ENCODE results near the gene MCRIP2. TPM values are rescaled to one million over a fixed set of nuclear protein-coding genes. Genes with fewer than 3 reads are reported as not detected.

Gene MCRIP2
- polyA plus RNA-seq, 1 donor from 2014 or later, result 29.1 TPM

DNA sequence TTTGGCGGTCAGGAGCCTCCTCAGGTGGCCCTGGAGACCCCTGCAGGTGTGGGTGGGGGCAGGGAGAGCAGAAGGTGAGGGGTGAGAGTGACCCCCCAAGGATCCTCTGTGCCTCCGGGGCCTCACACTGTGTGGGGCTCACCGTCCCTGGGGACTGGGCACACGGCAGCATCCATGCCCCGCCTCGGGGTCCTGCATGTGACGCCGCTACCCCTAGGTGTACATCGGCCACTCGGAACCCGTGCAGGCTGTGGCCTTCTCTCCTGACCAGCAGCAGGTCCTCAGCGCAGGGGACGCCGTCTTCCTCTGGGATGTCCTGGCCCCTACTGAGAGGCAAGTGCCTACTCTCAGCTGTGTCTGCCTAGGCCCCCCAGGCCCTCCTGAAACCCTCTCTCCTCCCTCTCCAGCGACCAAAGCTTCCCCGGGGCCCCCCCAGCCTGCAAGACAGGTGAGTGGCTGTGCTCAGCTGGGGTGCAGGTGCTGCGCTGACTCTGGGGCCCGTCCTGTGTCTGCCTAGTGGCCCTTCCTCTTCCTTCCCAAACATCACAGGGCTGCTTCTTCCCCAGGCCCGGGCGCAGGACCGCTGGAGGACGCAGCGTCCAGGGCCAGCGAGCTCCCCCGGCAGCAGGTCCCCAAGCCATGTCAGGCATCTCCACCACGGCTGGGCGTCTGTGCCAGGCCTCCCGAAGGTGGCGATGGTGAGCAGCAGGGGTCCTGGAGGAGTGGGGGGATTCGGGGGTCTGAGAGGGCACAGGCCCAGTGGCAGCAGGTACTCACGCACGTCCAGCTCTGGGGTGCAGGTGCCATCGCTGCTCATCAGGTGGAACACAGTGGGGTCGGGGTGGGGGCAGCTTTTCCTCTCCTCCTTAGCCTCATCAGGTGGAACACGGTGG lies 17.3 kb downstream of the MCRIP2 start:
- Histone ChIP-seq H2AFZ (ENCODE audit: low read depth, low read length) (no peak overlapping the region), H3K36me3 (ENCODE audit: insufficient read depth, low read length) (no peaks in the 10 kb centered on the region), H3K4me3 (ENCODE audit: low read length) (no peak overlapping the region)

DNA sequence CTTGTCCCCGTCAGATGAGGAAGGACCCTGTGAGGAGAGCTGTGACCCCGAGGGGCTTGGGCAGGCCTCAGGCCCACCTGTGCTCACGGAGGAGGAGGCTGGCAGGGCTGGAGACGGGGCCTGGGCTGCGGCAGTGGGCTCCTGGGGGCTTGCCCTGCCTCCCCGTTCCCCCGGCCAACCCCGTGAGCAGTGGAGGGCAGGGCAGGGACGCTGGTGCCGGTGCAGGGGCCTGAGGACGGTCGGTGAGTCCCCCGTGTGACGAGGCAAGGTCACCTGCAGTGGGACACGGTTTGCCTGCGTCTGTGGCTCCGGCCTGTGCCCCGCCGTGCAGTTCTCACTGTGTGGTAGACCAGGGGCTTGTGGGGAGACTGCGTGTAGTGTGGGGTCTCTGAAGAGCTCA lies 18.0 kb downstream of the MCRIP2 start:
- Histone ChIP-seq H3K27me3 (ENCODE audit: insufficient read depth, low read depth, low read length) (no peaks in the 10 kb centered on the region), H3K9ac (ENCODE audit: low read length) (no peak overlapping the region), H3K79me2 (replicated peaks; ENCODE audit: insufficient read depth, low read length) (no peaks in the 10 kb centered on the region), H3K27ac (ENCODE audit: low read length) (no peak overlapping the region), H3K9me2 (ENCODE audit: insufficient read depth, low read length) (no peaks in the 10 kb centered on the region), H2AFZ (ENCODE audit: low read depth, low read length) (no peak overlapping the region), H3K9me3 (ENCODE audit: low read length) (no peaks in the 10 kb centered on the region), H3F3A (ENCODE audit: insufficient read depth, low read length, poor library complexity, severe bottlenecking) (no peaks in the 10 kb centered on the region), H4K20me1 (ENCODE audit: insufficient read depth) (no peaks in the 10 kb centered on the region), H3K4me2 (ENCODE audit: low read length) (no peak overlapping the region), H3K36me3 (ENCODE audit: insufficient read depth, low read length) (no peaks in the 10 kb centered on the region), H3K4me3 (ENCODE audit: low read length) (no peak overlapping the region)
- TF ChIP-seq, protein P1, sequence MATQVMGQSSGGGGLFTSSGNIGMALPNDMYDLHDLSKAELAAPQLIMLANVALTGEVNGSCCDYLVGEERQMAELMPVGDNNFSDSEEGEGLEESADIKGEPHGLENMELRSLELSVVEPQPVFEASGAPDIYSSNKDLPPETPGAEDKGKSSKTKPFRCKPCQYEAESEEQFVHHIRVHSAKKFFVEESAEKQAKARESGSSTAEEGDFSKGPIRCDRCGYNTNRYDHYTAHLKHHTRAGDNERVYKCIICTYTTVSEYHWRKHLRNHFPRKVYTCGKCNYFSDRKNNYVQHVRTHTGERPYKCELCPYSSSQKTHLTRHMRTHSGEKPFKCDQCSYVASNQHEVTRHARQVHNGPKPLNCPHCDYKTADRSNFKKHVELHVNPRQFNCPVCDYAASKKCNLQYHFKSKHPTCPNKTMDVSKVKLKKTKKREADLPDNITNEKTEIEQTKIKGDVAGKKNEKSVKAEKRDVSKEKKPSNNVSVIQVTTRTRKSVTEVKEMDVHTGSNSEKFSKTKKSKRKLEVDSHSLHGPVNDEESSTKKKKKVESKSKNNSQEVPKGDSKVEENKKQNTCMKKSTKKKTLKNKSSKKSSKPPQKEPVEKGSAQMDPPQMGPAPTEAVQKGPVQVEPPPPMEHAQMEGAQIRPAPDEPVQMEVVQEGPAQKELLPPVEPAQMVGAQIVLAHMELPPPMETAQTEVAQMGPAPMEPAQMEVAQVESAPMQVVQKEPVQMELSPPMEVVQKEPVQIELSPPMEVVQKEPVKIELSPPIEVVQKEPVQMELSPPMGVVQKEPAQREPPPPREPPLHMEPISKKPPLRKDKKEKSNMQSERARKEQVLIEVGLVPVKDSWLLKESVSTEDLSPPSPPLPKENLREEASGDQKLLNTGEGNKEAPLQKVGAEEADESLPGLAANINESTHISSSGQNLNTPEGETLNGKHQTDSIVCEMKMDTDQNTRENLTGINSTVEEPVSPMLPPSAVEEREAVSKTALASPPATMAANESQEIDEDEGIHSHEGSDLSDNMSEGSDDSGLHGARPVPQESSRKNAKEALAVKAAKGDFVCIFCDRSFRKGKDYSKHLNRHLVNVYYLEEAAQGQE (IDR thresholded peaks at IDR 0.05; ENCODE audit: borderline replicate concordance), result no peak
- no peak for TF ChIP-seq EP300 (conservative IDR thresholded peaks at IDR 0.05; ENCODE audit: poor library complexity, severe bottlenecking)
- no peak for TF ChIP-seq POLR2AphosphoS5 (IDR thresholded peaks at IDR 0.05)
- TF ChIP-seq SMC3 (conservative IDR thresholded peaks at IDR 0.05; ENCODE audit: poor library complexity), result no peak
- TF ChIP-seq TAF1 (IDR thresholded peaks at IDR 0.05; ENCODE audit: low read depth), result no peak
- no peak for TF ChIP-seq RAD21 (conservative IDR thresholded peaks at IDR 0.05)
- TF ChIP-seq, protein P2, sequence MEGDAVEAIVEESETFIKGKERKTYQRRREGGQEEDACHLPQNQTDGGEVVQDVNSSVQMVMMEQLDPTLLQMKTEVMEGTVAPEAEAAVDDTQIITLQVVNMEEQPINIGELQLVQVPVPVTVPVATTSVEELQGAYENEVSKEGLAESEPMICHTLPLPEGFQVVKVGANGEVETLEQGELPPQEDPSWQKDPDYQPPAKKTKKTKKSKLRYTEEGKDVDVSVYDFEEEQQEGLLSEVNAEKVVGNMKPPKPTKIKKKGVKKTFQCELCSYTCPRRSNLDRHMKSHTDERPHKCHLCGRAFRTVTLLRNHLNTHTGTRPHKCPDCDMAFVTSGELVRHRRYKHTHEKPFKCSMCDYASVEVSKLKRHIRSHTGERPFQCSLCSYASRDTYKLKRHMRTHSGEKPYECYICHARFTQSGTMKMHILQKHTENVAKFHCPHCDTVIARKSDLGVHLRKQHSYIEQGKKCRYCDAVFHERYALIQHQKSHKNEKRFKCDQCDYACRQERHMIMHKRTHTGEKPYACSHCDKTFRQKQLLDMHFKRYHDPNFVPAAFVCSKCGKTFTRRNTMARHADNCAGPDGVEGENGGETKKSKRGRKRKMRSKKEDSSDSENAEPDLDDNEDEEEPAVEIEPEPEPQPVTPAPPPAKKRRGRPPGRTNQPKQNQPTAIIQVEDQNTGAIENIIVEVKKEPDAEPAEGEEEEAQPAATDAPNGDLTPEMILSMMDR (IDR thresholded peaks at IDR 0.05; ENCODE audit: poor library complexity, severe bottlenecking), result no peak
- no peak for TF ChIP-seq EZH2 (IDR thresholded peaks at IDR 0.05; ENCODE audit: borderline replicate concordance, insufficient read depth, low read length, poor library complexity, severe bottlenecking)

More for the DNA sequence above, 17.3 kb downstream of the MCRIP2 start:
- Histone ChIP-seq H3K9me3 (ENCODE audit: low read length) (no peaks in the 10 kb centered on the region), H3K4me2 (ENCODE audit: low read length) (no peak overlapping the region), H3K79me2 (replicated peaks; ENCODE audit: insufficient read depth, low read length) (no peaks in the 10 kb centered on the region), H3K9me2 (ENCODE audit: insufficient read depth, low read length) (no peaks in the 10 kb centered on the region), H3F3A (ENCODE audit: insufficient read depth, low read length, poor library complexity, severe bottlenecking) (no peaks in the 10 kb centered on the region), H3K9ac (ENCODE audit: low read length) (no peak overlapping the region), H3K27ac (ENCODE audit: low read length) (no peak overlapping the region), H3K27me3 (ENCODE audit: insufficient read depth, low read depth, low read length) (no peaks in the 10 kb centered on the region), H4K20me1 (ENCODE audit: insufficient read depth) (no peaks in the 10 kb centered on the region)
- TF ChIP-seq, protein P1 (IDR thresholded peaks at IDR 0.05; ENCODE audit: borderline replicate concordance), result no peak
- no peak for TF ChIP-seq EP300 (conservative IDR thresholded peaks at IDR 0.05; ENCODE audit: poor library complexity, severe bottlenecking)
- TF ChIP-seq, protein P2 (IDR thresholded peaks at IDR 0.05; ENCODE audit: poor library complexity, severe bottlenecking), result no peak
- no peak for TF ChIP-seq POLR2AphosphoS5 (IDR thresholded peaks at IDR 0.05)
- no peak for TF ChIP-seq MXI1 (conservative IDR thresholded peaks at IDR 0.05; ENCODE audit: poor library complexity, severe bottlenecking)
- no peak for TF ChIP-seq RAD21 (conservative IDR thresholded peaks at IDR 0.05)
- no peak for TF ChIP-seq SMC3 (conservative IDR thresholded peaks at IDR 0.05; ENCODE audit: poor library complexity)
- TF ChIP-seq EZH2 (IDR thresholded peaks at IDR 0.05; ENCODE audit: borderline replicate concordance, insufficient read depth, low read length, poor library complexity, severe bottlenecking), result no peak

Data from neural cell (in vitro differentiated cells).